ENCODE measurements around the gene EIF5A. TPM values are rescaled to one million over a fixed set of nuclear protein-coding genes. Genes with fewer than 3 reads are reported as not detected.
A peak's percentile ranks its signal among the peaks of the same experiment; 100 is the strongest.

Gene EIF5A
- total and polyA plus RNA-seq, 9 of the 15 experiments (the other 6 are each of a cell fraction or from before 2014, with no cell fraction given), result 22.9 to 1,163 (median 772) TPM

DNA sequence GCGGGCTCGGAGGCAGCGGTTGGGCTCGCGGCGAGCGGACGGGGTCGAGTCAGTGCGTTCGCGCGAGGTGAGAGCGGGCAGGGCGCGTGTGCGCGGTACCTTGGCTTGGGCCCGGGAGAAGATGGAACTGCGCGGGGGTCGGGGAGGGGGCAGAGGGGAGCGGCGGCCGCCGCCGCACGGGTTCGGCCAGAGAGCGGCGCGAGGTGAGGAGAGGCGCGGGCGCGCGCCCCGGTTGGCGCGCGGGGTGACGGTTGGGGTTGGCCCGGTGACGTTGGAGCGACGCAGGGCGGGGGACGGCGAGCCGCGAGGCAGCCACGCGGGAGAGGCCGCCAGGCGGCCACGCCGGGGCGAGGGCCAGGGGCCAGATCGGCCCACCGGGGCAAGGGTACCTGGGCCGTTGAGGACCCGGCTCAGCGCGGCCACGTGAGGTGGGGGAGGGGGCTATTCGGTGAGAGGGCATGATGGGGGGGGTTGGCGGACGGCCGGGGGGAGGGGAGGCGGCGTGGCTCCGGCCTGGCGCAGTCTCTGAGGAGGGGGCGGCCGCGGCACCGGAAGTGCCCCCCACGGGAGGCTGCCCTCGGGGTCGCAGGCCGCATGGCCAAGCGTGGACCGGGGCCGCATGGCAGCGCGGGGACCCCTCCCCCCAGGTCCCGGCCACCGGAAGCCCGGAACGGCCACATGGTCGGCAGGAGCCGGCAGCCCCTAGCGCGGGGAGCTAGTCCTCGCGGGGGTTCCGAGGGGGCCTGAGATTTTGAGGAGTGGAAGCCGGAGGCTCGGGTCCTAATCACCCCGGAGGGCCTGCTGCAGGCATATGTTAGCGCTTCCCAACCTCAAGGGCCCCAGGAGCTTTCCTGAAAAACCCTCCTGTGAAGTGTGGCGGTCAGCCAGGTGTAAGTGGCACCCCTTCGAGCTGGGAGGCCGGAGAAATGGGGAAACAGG lies 527 bp downstream of the EIF5A start (continued):
- TF ChIP-seq FOXM1 (IDR thresholded peaks at IDR 0.05; ENCODE audit: low read depth) (no peak), FOXM1 (CRISPR knock-in tag; IDR thresholded peaks at IDR 0.05; ENCODE audit: low read depth) (0 out of 2 replicates have a peak, but pooled peaks have one; percentile 60), SMARCC2 (IDR thresholded peaks at IDR 0.05; ENCODE audit: low read depth) (no peak), RBFOX2 (IDR thresholded peaks at IDR 0.05; ENCODE audit: low read depth, low read length) (peak; percentile 76), SIN3A (IDR thresholded peaks at IDR 0.05; ENCODE audit: borderline replicate concordance in 2 of 2, control insufficient read depth in 1 of 2, low read depth in 2 of 2, low read length in 2 of 2) (no peak; a peak in 1 of 4 replicates), EP400 (IDR thresholded peaks at IDR 0.05) (peak; percentile 90), CBX1 (IDR thresholded peaks at IDR 0.05; ENCODE audit: low read depth) (no peak), SNRNP70 (optimal IDR thresholded peaks at IDR 0.05; ENCODE audit: low read depth, low read length) (no peak), EZH2 (IDR thresholded peaks at IDR 0.05; ENCODE audit: borderline replicate concordance, low read depth, low read length) (no peak), CGGBP1 (CRISPR knock-in tag; IDR thresholded peaks at IDR 0.05) (peak; percentile 82; the same call in 1 of the 2 replicates), TRIM28 (IDR thresholded peaks at IDR 0.05) (no peak), AFF4 (CRISPR knock-in tag; IDR thresholded peaks at IDR 0.05) (peak; percentile 74), PCBP2 (IDR thresholded peaks at IDR 0.05; ENCODE audit: low read depth, low read length, poor library complexity, severe bottlenecking) (no peak), ZNF274 (IDR thresholded peaks at IDR 0.05; ENCODE audit: borderline replicate concordance, low read depth, low read length) (no peak), TAF1 (IDR thresholded peaks at IDR 0.05; ENCODE audit: control insufficient read depth, extremely low read depth, insufficient read depth, low read length, severe bottlenecking) (peak; percentile 3), NFXL1 (CRISPR knock-in tag; IDR thresholded peaks at IDR 0.05) (no peak), PRPF4 (IDR thresholded peaks at IDR 0.05; ENCODE audit: insufficient read depth, low read depth, low read length, poor library complexity, severe bottlenecking) (peak; percentile 77)
- TF ChIP-seq, protein P1, sequence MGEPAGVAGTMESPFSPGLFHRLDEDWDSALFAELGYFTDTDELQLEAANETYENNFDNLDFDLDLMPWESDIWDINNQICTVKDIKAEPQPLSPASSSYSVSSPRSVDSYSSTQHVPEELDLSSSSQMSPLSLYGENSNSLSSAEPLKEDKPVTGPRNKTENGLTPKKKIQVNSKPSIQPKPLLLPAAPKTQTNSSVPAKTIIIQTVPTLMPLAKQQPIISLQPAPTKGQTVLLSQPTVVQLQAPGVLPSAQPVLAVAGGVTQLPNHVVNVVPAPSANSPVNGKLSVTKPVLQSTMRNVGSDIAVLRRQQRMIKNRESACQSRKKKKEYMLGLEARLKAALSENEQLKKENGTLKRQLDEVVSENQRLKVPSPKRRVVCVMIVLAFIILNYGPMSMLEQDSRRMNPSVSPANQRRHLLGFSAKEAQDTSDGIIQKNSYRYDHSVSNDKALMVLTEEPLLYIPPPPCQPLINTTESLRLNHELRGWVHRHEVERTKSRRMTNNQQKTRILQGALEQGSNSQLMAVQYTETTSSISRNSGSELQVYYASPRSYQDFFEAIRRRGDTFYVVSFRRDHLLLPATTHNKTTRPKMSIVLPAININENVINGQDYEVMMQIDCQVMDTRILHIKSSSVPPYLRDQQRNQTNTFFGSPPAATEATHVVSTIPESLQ (CRISPR knock-in tag; IDR thresholded peaks at IDR 0.05), result 0 out of 2 replicates have a peak, but pooled peaks have one; percentile 26
- TF ChIP-seq, protein P2, sequence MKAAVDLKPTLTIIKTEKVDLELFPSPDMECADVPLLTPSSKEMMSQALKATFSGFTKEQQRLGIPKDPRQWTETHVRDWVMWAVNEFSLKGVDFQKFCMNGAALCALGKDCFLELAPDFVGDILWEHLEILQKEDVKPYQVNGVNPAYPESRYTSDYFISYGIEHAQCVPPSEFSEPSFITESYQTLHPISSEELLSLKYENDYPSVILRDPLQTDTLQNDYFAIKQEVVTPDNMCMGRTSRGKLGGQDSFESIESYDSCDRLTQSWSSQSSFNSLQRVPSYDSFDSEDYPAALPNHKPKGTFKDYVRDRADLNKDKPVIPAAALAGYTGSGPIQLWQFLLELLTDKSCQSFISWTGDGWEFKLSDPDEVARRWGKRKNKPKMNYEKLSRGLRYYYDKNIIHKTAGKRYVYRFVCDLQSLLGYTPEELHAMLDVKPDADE (conservative IDR thresholded peaks at IDR 0.05; ENCODE audit: control insufficient read depth, low read depth, low read length), result peak; percentile 59
